GM19372 (cell line): ENCODE data around the gene PTPRCAP.
"Not testable (repeated sequence)": the region's sequence is repeated elsewhere in the genome, so short reads cannot be mapped to it uniquely, and the experiment has no call there.

ENCODE experiments used
- ATAC-seq: cut with Tn5 transposase; IDR thresholded peaks from one replicate; pipeline ENCODE4 v1.9.1; 2021; ENCODE audit warnings: mild to moderate bottlenecking, low read depth, moderate library complexity; ENCODE audit not compliant: unreplicated experiment

PTPRCAP gene

GRCh38 chr11:67412495-67413179 lies 24.8 kb downstream of the PTPRCAP start:
- ATAC-seq: no peak

DNA sequence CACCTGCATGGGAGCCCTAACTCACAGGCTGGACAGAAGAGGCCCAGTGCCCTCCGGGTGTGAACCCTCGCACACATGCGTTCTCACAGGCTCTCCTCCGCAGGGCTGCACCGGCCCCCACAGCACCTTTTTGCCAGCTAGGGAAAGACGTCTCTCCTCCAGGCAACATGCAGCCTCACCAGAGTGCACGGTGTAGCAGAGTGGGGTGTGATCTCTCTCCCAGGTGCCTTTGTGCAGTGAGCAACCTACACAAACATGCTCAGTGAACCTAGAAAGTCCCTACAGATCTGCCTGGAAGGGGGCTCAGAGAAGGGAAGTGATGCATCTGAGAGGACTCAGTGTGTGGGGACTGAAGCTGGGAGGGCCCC lies 25.7 kb downstream of the PTPRCAP start:
- no peak for ATAC-seq

GRCh38 chr11:67410984-67411784 lies 26.3 kb downstream of the PTPRCAP start:
- ATAC-seq: no peak

DNA sequence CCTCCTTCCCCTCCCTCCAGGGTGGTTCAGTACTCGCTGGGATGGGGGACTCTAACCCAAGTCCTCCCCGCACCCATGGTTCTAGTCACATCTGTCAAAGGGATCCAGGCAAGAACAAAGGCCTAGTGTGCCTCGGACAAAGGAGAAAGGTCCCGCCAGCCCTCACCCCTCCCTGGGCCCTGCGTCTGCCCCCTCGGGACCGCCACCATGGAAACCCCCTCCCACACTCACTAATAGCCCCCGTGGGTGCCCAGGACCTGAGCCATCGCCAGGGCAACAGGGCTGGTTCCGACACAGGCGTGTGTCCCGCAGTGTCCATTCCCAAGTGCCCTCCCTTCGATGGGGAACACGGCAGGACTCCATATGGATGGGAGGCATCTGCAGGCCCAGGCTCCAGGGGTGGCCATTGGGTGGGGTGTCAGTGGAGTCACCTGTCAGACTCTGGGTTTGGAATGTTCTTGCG lies 27.1 kb downstream of the PTPRCAP start:
- no peak for ATAC-seq

DNA sequence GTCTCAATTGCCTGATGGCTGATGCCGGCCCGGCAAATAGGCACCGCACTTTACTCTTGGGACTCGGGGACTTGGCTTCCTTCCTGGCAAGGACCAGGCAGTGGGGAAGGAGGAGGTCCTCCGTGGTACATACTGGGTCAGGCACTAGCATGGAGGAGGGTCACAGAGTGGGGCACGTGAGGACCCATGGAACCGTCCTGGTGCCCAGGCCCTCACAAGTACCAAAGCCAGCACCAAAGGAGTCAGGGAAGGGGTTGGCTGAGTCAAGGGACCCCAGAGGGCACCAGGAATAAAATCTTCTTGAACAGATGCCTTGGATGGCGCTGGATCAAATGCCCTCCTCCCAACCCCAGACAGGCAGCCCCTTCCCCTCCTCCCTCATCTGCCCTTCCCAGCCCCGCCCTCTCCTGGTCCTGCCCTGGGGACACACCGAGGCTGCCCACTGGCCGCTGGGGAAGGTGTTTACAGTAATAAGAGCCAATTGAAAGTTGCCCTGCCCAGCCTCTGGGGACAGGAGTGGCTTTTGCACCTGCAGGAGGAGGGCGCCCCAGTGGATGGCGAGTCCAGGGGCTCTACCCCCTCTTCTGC lies 27.6 kb downstream of the PTPRCAP start:
- no peak for ATAC-seq

DNA sequence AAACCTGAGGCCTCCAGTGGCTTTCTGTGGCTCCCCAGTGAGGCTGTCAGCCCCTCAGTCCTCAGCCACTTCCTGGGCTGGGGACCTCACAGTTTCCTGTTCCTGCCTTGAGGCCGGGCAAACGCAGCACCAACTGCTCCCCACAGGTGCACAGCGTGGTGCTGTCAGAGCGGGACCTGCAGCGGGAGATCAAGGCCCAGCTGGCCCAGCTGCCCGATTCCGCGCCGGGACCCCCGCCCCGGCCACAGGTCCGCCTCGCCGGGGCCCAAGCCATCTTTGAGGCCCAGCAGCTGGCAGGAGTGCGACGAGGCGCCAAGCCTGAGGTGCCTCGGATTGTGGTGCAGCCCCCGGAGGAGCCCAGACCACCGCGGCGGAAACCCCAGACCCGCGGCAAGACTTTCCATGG lies 28.2 kb downstream of the PTPRCAP start:
- ATAC-seq: no peak

GRCh38 chr11:67408437-67409200 lies 28.9 kb downstream of the PTPRCAP start:
- no peak for ATAC-seq

DNA sequence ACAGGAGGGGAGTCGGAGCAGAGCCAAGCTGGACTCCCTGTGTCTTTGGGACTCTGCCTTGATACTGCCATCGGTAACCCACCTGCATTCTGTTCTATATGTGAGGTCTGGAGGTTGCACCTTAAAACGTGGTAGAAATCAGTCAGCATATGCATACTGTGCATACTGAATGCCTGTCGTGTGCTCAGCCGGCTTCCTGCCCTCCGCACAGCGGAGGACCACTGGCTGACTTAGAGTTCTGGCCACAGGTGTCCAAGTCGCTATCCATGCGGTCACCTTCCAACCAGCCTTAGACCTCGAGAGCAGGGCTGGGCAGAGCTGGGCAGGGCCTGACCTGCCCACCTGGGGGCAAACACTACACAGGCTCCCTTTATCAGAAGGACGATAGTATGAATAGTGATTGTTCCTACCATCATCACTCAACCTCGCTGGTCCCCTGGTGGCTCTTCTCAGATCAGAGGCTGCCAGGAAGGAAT lies 29.8 kb downstream of the PTPRCAP start:
- ATAC-seq: no peak

- ATAC-seq: no peak
Observed at GRCh38 chr11:67406969-67407687, 30.4 kb downstream of the PTPRCAP start.

GRCh38 chr11:67406420-67406968 lies 31.0 kb downstream of the PTPRCAP start:
- no peak for ATAC-seq

DNA sequence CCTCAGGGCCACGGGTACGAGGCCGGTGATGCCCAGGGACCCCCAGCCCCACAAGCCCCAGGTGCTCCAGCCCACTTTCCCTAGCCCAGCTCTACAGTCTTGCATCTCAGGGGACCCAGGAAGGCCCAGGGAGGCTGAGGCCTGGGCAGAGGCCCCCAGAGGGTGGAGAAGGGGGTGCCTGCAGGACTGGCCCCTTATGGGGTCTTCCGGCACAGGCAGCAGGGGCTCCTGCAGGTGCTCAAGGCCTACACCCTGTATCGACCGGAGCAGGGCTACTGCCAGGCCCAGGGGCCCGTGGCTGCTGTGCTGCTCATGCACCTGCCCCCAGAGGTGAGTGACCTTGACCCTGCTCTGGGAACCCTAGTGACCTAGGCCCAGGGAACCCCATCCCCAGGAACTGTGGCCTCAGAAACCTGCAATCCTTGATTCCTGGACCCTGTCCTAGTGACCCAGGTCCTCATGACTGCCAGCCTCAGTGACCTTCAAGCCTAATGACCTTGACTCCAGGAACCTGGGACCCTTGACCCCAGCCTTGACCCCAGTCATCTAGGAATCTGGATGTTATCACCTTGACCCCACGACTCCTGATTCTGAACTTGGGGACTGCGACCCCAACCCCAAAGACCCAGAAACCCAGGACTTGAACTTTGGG lies 31.7 kb downstream of the PTPRCAP start:
- ATAC-seq: no peak

DNA sequence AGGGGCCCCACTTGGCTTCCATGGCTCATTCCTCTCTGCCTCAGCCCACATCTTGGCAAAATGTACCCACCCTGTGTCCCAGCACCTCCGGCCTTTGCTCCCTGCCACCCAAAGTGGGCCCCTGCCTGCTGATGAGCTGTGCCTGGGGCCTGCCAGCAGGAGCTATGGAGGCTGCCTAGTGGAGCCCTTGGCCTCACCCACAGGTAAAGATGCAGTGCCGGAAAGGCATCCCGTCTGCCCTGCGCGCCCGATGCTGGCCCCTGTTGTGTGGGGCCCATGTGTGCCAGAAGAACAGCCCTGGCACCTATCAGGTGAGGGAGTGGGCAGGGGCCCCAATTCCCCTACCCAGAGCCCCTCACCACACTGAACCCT lies 32.3 kb downstream of the PTPRCAP start:
- no peak for ATAC-seq

DNA sequence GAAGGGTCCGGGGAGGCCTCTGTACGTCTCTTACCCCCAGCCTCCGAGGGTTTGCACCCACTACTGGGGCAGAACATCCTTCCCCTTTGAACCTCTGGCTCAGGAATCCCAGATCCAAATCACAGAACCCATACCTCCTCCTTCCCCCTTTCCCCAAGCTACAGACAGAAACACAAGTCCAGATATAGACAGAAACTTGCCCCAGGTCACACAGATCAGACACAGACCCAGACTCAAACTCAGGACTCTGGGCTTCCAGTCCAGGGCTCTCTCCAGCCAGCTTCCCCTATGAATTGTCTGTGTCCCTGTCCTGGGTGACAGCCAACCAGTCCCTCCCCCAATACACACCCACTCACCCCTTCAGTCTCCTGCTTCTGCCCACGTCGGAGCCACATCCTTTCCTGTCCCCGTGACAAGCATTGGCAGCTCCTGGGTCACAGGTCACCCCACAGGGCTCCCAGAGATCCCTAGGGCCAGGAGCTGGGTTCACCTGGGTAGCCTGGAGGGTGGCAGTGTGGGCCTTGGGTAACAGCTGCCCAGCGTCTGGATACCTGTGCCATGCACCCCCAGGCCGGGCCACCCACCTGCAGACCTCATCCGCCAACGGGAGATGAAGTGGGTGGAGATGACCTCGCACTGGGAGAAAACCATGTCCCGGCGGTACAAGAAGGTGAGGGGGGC lies 32.8 kb downstream of the PTPRCAP start:
- ATAC-seq: no peak

DNA sequence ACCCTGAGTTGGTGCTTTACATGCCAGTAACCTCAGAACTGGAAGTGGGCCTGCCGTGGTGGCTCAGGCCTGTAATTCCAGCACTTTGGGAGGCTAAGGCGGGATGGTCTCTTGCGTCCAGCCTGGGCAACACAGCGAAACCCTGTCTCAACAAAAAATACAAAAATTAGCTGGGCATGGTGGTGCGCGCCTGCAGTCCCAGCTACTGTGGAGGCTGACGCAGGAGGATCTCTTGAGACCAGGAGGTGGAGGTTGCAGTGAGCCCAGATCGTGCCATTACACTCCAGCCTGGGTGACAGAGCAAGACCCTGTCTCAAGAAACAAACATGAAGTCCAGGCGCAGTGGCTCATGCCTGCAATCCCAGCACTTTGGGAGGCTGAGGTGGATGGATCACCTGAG lies 34.4 kb downstream of the PTPRCAP start:
- not testable (repeated sequence) for ATAC-seq

- ATAC-seq: not testable (repeated sequence)
Observed at GRCh38 chr11:67402192-67402839, 35.2 kb downstream of the PTPRCAP start.

DNA sequence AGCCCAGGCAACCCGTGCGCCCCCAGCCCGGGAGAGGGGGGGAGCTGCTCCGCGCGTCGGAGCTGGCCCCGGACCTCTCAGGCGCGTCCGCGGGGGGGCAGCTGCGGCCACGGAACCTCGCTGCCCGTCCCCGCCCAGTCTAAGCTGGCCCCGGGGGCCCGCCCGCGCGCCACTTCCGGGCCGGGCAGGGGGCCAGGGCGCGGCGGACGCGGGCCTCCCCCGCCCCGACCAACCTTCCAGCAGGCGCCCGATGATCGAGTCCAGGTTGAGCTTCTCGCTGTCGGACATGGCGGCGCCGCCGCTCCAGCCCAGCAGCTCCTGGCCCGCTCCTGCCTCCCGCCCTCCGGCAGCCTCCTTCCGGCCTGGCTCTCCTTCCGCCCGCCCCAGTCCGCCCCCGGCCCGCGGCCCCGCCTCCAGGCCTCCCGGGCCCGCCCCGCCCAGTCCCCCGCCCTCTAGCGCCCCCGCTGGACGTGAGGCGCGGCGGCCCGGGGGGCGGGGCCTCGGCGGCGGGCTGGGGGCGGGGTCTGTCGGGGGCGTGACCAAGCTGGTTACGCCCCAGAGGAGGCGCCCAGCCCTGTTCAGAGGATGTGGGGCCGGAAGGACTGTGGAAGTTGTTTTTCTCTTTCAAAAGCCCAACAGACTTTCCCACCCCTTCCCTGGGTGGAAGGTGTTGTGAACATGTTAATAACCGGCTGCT lies 35.8 kb downstream of the PTPRCAP start, which contains the start of gene PPP1CA:
TSS of gene PPP1CA (minus strand) at position 364 of the 697 bp plus-strand sequence. CDS start at position 288, 76 bp downstream.
- peak; percentile 69 for ATAC-seq

GRCh38 chr11:67400942-67401494 lies 36.5 kb downstream of the PTPRCAP start:
- peak; percentile 6 for ATAC-seq
